ENCODE results near the gene NFATC2. TPM values are rescaled to one million over a fixed set of nuclear protein-coding genes. Genes with fewer than 3 reads are reported as not detected.

The NFATC2 gene
- total and polyA plus RNA-seq, 2 experiments from 2014 or later: 0.52 to 0.59 TPM

GRCh38 chr20:51488331-51488730, 54.2 kb downstream of the NFATC2 start:
- H3K4me1 ChIP-seq (ENCODE audit: insufficient read depth): peaks cover 7% of the 10 kb centered on the region; the same call in 1 of the 2 replicates
- no peaks in the 10 kb centered on the region for H3K36me3 ChIP-seq (ENCODE audit: insufficient read depth)
- H3K36me3 Mint-ChIP-seq (ENCODE audit: low read depth): no peaks in the 10 kb centered on the region
- ATAC-seq (no peak), DNase-seq (ENCODE audit: low spot score) (no peak)
- H3K9me2 ChIP-seq (ENCODE audit: insufficient read depth): no peaks in the 10 kb centered on the region; the same call in 1 of the 2 replicates
- no peak overlapping the region for H3K27ac Mint-ChIP-seq
- H3K79me2 ChIP-seq (replicated peaks; ENCODE audit: insufficient read depth): no peaks in the 10 kb centered on the region
- H3K4me3 ChIP-seq: no peak overlapping the region
- H3K27ac ChIP-seq (ENCODE audit: low read depth): no peak overlapping the region
- no peaks in the 10 kb centered on the region for H3K9me3 Mint-ChIP-seq
- peaks cover 4% of the 10 kb centered on the region for H3K27me3 Mint-ChIP-seq (ENCODE audit: insufficient read depth, low read depth, poor library complexity)
- no peak overlapping the region for H3K4me2 ChIP-seq
- H3K27me3 ChIP-seq (ENCODE audit: insufficient read depth): no peaks in the 10 kb centered on the region
- peaks cover 25% of the 10 kb centered on the region for H3K4me1 Mint-ChIP-seq
- H3F3A ChIP-seq (replicated peaks; ENCODE audit: low read depth): no peaks in the 10 kb centered on the region
- TF ChIP-seq EZH2 (IDR thresholded peaks at IDR 0.05; ENCODE audit: low read depth, unreplicated experiment) (no peak), STAT1 (IDR thresholded peaks at IDR 0.05; ENCODE audit: unreplicated experiment) (no peak), CREB1 (CRISPR knock-in tag; IDR thresholded peaks at IDR 0.05; ENCODE audit: low read depth) (no peak), NANOG (IDR thresholded peaks at IDR 0.05; ENCODE audit: borderline replicate concordance) (no peak), POLR2AphosphoS5 (IDR thresholded peaks at IDR 0.05; ENCODE audit: low read depth) (no peak), EZH2phosphoT487 (IDR thresholded peaks at IDR 0.05; ENCODE audit: unreplicated experiment) (no peak)
- TF ChIP-seq, protein P1, sequence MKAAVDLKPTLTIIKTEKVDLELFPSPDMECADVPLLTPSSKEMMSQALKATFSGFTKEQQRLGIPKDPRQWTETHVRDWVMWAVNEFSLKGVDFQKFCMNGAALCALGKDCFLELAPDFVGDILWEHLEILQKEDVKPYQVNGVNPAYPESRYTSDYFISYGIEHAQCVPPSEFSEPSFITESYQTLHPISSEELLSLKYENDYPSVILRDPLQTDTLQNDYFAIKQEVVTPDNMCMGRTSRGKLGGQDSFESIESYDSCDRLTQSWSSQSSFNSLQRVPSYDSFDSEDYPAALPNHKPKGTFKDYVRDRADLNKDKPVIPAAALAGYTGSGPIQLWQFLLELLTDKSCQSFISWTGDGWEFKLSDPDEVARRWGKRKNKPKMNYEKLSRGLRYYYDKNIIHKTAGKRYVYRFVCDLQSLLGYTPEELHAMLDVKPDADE (IDR thresholded peaks at IDR 0.05): no peak
- TF ChIP-seq, protein P2, sequence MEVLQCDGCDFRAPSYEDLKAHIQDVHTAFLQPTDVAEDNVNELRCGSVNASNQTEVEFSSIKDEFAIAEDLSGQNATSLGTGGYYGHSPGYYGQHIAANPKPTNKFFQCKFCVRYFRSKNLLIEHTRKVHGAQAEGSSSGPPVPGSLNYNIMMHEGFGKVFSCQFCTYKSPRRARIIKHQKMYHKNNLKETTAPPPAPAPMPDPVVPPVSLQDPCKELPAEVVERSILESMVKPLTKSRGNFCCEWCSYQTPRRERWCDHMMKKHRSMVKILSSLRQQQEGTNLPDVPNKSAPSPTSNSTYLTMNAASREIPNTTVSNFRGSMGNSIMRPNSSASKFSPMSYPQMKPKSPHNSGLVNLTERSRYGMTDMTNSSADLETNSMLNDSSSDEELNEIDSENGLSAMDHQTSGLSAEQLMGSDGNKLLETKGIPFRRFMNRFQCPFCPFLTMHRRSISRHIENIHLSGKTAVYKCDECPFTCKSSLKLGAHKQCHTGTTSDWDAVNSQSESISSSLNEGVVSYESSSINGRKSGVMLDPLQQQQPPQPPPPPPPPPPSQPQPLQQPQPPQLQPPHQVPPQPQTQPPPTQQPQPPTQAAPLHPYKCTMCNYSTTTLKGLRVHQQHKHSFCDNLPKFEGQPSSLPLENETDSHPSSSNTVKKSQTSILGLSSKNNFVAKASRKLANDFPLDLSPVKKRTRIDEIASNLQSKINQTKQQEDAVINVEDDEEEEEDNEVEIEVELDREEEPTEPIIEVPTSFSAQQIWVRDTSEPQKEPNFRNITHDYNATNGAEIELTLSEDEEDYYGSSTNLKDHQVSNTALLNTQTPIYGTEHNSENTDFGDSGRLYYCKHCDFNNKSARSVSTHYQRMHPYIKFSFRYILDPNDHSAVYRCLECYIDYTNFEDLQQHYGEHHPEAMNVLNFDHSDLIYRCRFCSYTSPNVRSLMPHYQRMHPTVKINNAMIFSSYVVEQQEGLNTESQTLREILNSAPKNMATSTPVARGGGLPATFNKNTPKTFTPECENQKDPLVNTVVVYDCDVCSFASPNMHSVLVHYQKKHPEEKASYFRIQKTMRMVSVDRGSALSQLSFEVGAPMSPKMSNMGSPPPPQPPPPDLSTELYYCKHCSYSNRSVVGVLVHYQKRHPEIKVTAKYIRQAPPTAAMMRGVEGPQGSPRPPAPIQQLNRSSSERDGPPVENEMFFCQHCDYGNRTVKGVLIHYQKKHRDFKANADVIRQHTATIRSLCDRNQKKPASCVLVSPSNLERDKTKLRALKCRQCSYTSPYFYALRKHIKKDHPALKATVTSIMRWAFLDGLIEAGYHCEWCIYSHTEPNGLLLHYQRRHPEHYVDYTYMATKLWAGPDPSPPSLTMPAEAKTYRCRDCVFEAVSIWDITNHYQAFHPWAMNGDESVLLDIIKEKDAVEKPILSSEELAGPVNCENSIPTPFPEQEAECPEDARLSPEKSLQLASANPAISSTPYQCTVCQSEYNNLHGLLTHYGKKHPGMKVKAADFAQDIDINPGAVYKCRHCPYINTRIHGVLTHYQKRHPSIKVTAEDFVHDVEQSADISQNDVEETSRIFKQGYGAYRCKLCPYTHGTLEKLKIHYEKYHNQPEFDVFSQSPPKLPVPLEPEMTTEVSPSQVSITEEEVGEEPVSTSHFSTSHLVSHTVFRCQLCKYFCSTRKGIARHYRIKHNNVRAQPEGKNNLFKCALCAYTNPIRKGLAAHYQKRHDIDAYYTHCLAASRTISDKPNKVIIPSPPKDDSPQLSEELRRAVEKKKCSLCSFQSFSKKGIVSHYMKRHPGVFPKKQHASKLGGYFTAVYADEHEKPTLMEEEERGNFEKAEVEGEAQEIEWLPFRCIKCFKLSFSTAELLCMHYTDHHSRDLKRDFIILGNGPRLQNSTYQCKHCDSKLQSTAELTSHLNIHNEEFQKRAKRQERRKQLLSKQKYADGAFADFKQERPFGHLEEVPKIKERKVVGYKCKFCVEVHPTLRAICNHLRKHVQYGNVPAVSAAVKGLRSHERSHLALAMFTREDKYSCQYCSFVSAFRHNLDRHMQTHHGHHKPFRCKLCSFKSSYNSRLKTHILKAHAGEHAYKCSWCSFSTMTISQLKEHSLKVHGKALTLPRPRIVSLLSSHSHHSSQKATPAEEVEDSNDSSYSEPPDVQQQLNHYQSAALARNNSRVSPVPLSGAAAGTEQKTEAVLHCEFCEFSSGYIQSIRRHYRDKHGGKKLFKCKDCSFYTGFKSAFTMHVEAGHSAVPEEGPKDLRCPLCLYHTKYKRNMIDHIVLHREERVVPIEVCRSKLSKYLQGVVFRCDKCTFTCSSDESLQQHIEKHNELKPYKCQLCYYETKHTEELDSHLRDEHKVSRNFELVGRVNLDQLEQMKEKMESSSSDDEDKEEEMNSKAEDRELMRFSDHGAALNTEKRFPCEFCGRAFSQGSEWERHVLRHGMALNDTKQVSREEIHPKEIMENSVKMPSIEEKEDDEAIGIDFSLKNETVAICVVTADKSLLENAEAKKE (CRISPR knock-in tag; IDR thresholded peaks at IDR 0.05): no peak
- TF ChIP-seq, protein P3, sequence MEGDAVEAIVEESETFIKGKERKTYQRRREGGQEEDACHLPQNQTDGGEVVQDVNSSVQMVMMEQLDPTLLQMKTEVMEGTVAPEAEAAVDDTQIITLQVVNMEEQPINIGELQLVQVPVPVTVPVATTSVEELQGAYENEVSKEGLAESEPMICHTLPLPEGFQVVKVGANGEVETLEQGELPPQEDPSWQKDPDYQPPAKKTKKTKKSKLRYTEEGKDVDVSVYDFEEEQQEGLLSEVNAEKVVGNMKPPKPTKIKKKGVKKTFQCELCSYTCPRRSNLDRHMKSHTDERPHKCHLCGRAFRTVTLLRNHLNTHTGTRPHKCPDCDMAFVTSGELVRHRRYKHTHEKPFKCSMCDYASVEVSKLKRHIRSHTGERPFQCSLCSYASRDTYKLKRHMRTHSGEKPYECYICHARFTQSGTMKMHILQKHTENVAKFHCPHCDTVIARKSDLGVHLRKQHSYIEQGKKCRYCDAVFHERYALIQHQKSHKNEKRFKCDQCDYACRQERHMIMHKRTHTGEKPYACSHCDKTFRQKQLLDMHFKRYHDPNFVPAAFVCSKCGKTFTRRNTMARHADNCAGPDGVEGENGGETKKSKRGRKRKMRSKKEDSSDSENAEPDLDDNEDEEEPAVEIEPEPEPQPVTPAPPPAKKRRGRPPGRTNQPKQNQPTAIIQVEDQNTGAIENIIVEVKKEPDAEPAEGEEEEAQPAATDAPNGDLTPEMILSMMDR (conservative IDR thresholded peaks at IDR 0.05; ENCODE audit: low read depth in 2 of 2): no peak
- no peak overlapping the region for H3K4me3 Mint-ChIP-seq
- no peaks in the 10 kb centered on the region for H4K20me1 ChIP-seq (replicated peaks; ENCODE audit: insufficient read depth)
- no peak overlapping the region for H2AFZ ChIP-seq
